Measurements from ENCODE around the gene MT1G.
"Not testable (repeated sequence)": the region's sequence is repeated elsewhere in the genome, so short reads cannot be mapped to it uniquely, and the experiment has no call there.

DNA sequence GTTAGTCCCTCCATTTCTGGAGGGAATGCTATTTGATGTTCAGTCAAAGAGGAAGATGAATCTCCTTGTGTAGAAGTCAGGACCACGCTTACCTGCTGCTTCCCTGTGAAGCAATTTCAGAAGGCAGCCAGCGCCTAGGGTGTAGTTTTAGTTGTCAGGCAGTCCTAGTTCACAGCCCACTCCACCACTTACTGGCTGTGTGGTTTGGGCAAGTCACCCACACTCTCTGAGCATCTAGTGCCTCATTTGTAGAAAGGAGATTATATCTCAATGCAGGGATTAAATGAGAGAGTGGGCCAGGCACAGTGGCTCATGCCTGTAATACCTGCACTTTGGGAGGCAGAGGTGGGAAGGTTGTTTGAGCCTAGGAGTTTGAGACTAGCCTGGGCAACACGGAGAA, 4.3 kb upstream of the MT1G start:
- TF ChIP-seq, protein P1, sequence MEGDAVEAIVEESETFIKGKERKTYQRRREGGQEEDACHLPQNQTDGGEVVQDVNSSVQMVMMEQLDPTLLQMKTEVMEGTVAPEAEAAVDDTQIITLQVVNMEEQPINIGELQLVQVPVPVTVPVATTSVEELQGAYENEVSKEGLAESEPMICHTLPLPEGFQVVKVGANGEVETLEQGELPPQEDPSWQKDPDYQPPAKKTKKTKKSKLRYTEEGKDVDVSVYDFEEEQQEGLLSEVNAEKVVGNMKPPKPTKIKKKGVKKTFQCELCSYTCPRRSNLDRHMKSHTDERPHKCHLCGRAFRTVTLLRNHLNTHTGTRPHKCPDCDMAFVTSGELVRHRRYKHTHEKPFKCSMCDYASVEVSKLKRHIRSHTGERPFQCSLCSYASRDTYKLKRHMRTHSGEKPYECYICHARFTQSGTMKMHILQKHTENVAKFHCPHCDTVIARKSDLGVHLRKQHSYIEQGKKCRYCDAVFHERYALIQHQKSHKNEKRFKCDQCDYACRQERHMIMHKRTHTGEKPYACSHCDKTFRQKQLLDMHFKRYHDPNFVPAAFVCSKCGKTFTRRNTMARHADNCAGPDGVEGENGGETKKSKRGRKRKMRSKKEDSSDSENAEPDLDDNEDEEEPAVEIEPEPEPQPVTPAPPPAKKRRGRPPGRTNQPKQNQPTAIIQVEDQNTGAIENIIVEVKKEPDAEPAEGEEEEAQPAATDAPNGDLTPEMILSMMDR (IDR thresholded peaks at IDR 0.05): not testable (repeated sequence)
- TF ChIP-seq, protein P2, sequence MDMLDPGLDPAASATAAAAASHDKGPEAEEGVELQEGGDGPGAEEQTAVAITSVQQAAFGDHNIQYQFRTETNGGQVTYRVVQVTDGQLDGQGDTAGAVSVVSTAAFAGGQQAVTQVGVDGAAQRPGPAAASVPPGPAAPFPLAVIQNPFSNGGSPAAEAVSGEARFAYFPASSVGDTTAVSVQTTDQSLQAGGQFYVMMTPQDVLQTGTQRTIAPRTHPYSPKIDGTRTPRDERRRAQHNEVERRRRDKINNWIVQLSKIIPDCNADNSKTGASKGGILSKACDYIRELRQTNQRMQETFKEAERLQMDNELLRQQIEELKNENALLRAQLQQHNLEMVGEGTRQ (IDR thresholded peaks at IDR 0.05): not testable (repeated sequence)
- not testable (repeated sequence) for TF ChIP-seq RFX5 (IDR thresholded peaks at IDR 0.05); POLR2A (IDR thresholded peaks at IDR 0.05; ENCODE audit: low read length); MYC (IDR thresholded peaks at IDR 0.05; ENCODE audit: borderline replicate concordance, low read length); JUNB (IDR thresholded peaks at IDR 0.05); CHD4 (IDR thresholded peaks at IDR 0.05; ENCODE audit: borderline replicate concordance); EHMT2 (IDR thresholded peaks at IDR 0.05; ENCODE audit: low read depth); EP300 (IDR thresholded peaks at IDR 0.05); PHF8 (IDR thresholded peaks at IDR 0.05; ENCODE audit: borderline replicate concordance, low read depth); KDM1A (IDR thresholded peaks at IDR 0.05; ENCODE audit: low read depth); MAZ (IDR thresholded peaks at IDR 0.05; ENCODE audit: borderline replicate concordance, low read depth, low read length)
- TF ChIP-seq, protein P3, sequence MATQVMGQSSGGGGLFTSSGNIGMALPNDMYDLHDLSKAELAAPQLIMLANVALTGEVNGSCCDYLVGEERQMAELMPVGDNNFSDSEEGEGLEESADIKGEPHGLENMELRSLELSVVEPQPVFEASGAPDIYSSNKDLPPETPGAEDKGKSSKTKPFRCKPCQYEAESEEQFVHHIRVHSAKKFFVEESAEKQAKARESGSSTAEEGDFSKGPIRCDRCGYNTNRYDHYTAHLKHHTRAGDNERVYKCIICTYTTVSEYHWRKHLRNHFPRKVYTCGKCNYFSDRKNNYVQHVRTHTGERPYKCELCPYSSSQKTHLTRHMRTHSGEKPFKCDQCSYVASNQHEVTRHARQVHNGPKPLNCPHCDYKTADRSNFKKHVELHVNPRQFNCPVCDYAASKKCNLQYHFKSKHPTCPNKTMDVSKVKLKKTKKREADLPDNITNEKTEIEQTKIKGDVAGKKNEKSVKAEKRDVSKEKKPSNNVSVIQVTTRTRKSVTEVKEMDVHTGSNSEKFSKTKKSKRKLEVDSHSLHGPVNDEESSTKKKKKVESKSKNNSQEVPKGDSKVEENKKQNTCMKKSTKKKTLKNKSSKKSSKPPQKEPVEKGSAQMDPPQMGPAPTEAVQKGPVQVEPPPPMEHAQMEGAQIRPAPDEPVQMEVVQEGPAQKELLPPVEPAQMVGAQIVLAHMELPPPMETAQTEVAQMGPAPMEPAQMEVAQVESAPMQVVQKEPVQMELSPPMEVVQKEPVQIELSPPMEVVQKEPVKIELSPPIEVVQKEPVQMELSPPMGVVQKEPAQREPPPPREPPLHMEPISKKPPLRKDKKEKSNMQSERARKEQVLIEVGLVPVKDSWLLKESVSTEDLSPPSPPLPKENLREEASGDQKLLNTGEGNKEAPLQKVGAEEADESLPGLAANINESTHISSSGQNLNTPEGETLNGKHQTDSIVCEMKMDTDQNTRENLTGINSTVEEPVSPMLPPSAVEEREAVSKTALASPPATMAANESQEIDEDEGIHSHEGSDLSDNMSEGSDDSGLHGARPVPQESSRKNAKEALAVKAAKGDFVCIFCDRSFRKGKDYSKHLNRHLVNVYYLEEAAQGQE (IDR thresholded peaks at IDR 0.05): not testable (repeated sequence)

All from A549 (cell line).